HEK293 (cell line): ENCODE measurements around the gene TMEM234.

Experiments
- AEBP2 ChIP-seq: fragments of 450-650 bp; formaldehyde crosslinking; IDR thresholded peaks from 2 replicates; pipeline ENCODE4 v1.5.1; 2016; ENCODE audit warnings: missing biosample characterization, missing genetic modification characterization, borderline replicate concordance
- BCL11A ChIP-seq: fragments of 450-650 bp; formaldehyde crosslinking; IDR thresholded peaks from 2 replicates; pipeline ENCODE4 v1.5.1; 2016; ENCODE audit warnings: low read depth, missing biosample characterization, missing genetic modification characterization
- GLIS1 ChIP-seq: fragments of 450-650 bp; formaldehyde crosslinking; IDR thresholded peaks from 2 replicates; pipeline ENCODE4 v1.5.1; 2016; ENCODE audit warnings: missing biosample characterization, missing genetic modification characterization
- INSM2 ChIP-seq: fragments of 450-650 bp; formaldehyde crosslinking; IDR thresholded peaks from 2 replicates; pipeline ENCODE4 v1.5.1; 2016; ENCODE audit warnings: missing biosample characterization, missing genetic modification characterization
- MZF1 ChIP-seq: fragments of 450-650 bp; formaldehyde crosslinking; IDR thresholded peaks from 2 replicates; pipeline ENCODE4 v1.5.1; 2017; ENCODE audit warnings: missing biosample characterization, missing genetic modification characterization, borderline replicate concordance
- PATZ1 ChIP-seq: fragments of 450-650 bp; formaldehyde crosslinking; IDR thresholded peaks from 2 replicates; pipeline ENCODE4 v1.5.1; 2016; ENCODE audit warnings: missing biosample characterization, missing genetic modification characterization
- SCRT1 ChIP-seq: fragments of 450-650 bp; formaldehyde crosslinking; IDR thresholded peaks from 2 replicates; pipeline ENCODE4 v1.5.1; 2016; ENCODE audit warnings: missing biosample characterization, missing genetic modification characterization, borderline replicate concordance
- SCRT2 ChIP-seq: fragments of 450-650 bp; formaldehyde crosslinking; IDR thresholded peaks from 2 replicates; pipeline ENCODE4 v1.5.1; 2016; ENCODE audit warnings: missing biosample characterization, missing genetic modification characterization
- ZBTB17 ChIP-seq: fragments of 450-650 bp; formaldehyde crosslinking; IDR thresholded peaks from 2 replicates; pipeline ENCODE4 v1.5.1; 2016; ENCODE audit warnings: missing biosample characterization, missing genetic modification characterization
- ZBTB7A ChIP-seq: fragments of 450-650 bp; formaldehyde crosslinking; IDR thresholded peaks from 2 replicates; pipeline ENCODE4 v1.5.1; 2016; ENCODE audit warnings: low read depth, missing biosample characterization, missing genetic modification characterization
- ZEB2 ChIP-seq: fragments of 450-650 bp; formaldehyde crosslinking; IDR thresholded peaks from 2 replicates; pipeline ENCODE4 v1.5.1; 2016; ENCODE audit warnings: missing biosample characterization, missing genetic modification characterization
- ZNF155 ChIP-seq: fragments of 450-650 bp; formaldehyde crosslinking; IDR thresholded peaks from 2 replicates; pipeline ENCODE4 v1.5.1; 2016; ENCODE audit warnings: missing biosample characterization, missing genetic modification characterization
- ZNF175 ChIP-seq: fragments of 450-650 bp; formaldehyde crosslinking; IDR thresholded peaks from 2 replicates; pipeline ENCODE4 v1.5.1; 2016; ENCODE audit warnings: missing biosample characterization, missing genetic modification characterization
- ZNF184 ChIP-seq: fragments of 450-650 bp; IDR thresholded peaks from 2 replicates; pipeline ENCODE4 v1.5.1; 2018; ENCODE audit warnings: missing biosample characterization, mild to moderate bottlenecking, missing genetic modification characterization
- ZNF211 ChIP-seq: fragments of 450-650 bp; formaldehyde crosslinking; IDR thresholded peaks from 2 replicates; pipeline ENCODE4 v1.5.1; 2016; ENCODE audit warnings: low read depth, missing biosample characterization, missing genetic modification characterization
- ZNF239 ChIP-seq: fragments of 450-650 bp; formaldehyde crosslinking; IDR thresholded peaks from 2 replicates; pipeline ENCODE4 v1.5.1; 2016; ENCODE audit warnings: missing biosample characterization, missing genetic modification characterization
- ZNF280C ChIP-seq: fragments of 450-650 bp; formaldehyde crosslinking; IDR thresholded peaks from 2 replicates; pipeline ENCODE4 v1.5.1; 2016; ENCODE audit warnings: missing biosample characterization, missing genetic modification characterization
- ZNF335 ChIP-seq: fragments of 450-650 bp; formaldehyde crosslinking; conservative IDR thresholded peaks from 2 replicates; pipeline ENCODE4 v1.5.1; 2016; ENCODE audit warnings: missing biosample characterization, missing genetic modification characterization
- ZNF341 ChIP-seq: fragments of 450-650 bp; formaldehyde crosslinking; IDR thresholded peaks from 2 replicates; pipeline ENCODE4; 2016; ENCODE audit warnings: low read depth, missing biosample characterization, missing genetic modification characterization
- ZNF362 ChIP-seq: fragments of 450-650 bp; formaldehyde crosslinking; IDR thresholded peaks from 2 replicates; pipeline ENCODE4 v1.5.1; 2016; ENCODE audit warnings: missing biosample characterization, missing genetic modification characterization
- ZNF398 ChIP-seq: fragments of 450-650 bp; formaldehyde crosslinking; IDR thresholded peaks from 2 replicates; pipeline ENCODE4 v1.5.1; 2017; ENCODE audit warnings: missing biosample characterization, missing genetic modification characterization
- ZNF555 ChIP-seq: fragments of 450-650 bp; formaldehyde crosslinking; conservative IDR thresholded peaks from 2 replicates; pipeline ENCODE4 v1.5.1; 2017; ENCODE audit warnings: missing biosample characterization, mild to moderate bottlenecking, missing genetic modification characterization, inconsistent platforms
- ZNF660 ChIP-seq: fragments of 450-650 bp; IDR thresholded peaks from 2 replicates; pipeline ENCODE4 v1.5.1; 2018; ENCODE audit warnings: missing biosample characterization, mild to moderate bottlenecking, missing genetic modification characterization
- ZNF664 ChIP-seq: fragments of 450-650 bp; formaldehyde crosslinking; IDR thresholded peaks from 2 replicates; pipeline ENCODE4 v1.5.1; 2016; ENCODE audit warnings: missing biosample characterization, missing genetic modification characterization
- ZNF76 ChIP-seq: fragments of 450-650 bp; formaldehyde crosslinking; IDR thresholded peaks from 2 replicates; pipeline ENCODE4; 2016; ENCODE audit warnings: low read depth, missing biosample characterization, missing genetic modification characterization, borderline replicate concordance
- ZNF768 ChIP-seq: fragments of 450-650 bp; formaldehyde crosslinking; IDR thresholded peaks from 2 replicates; pipeline ENCODE4 v1.5.1; 2018; ENCODE audit warnings: missing biosample characterization, mild to moderate bottlenecking, missing genetic modification characterization
- ZNF776 ChIP-seq: fragments of 450-650 bp; formaldehyde crosslinking; IDR thresholded peaks from 2 replicates; pipeline ENCODE4 v1.5.0; 2017; ENCODE audit warnings: missing biosample characterization, missing genetic modification characterization, borderline replicate concordance
- ZSCAN4 ChIP-seq: fragments of 450-650 bp; formaldehyde crosslinking; IDR thresholded peaks from 2 replicates; pipeline ENCODE4 v1.5.1; 2017; ENCODE audit warnings: missing biosample characterization, missing genetic modification characterization

Gene TMEM234

GRCh38 chr1:32208891-32209328, 13.2 kb downstream of the TMEM234 start, which contains the start of gene DCDC2B (continued):
- TF ChIP-seq ZNF398 (tag by site-specific recombination) (no peak), ZNF664 (tag by site-specific recombination) (no peak), ZNF280C (tag by site-specific recombination) (no peak), ZSCAN4 (tag by site-specific recombination) (no peak), ZNF211 (tag by site-specific recombination) (no peak), ZBTB7A (tag by site-specific recombination) (no peak), ZNF155 (tag by site-specific recombination) (no peak), ZNF175 (tag by site-specific recombination) (no peak), ZNF768 (tag by site-specific recombination) (no peak), AEBP2 (tag by site-specific recombination) (no peak), ZNF76 (no peak), ZNF341 (tag by site-specific recombination) (no peak), SCRT1 (tag by site-specific recombination) (0 out of 2 replicates have a peak, but pooled peaks have one; percentile 37), ZBTB17 (tag by site-specific recombination) (peak; percentile 81), INSM2 (tag by site-specific recombination) (peak; percentile 85), ZEB2 (tag by site-specific recombination) (no peak), ZNF184 (tag by site-specific recombination) (no peak), ZNF362 (tag by site-specific recombination) (no peak), ZNF776 (tag by site-specific recombination) (no peak), PATZ1 (no peak), BCL11A (no peak), SCRT2 (peak; percentile 84), GLIS1 (peak; percentile 81), ZNF555 (tag by site-specific recombination) (no peak), ZNF239 (peak; percentile 88), ZNF335 (tag by site-specific recombination) (no peak), ZNF660 (tag by site-specific recombination) (no peak), MZF1 (tag by site-specific recombination) (0 out of 2 replicates have a peak, but pooled peaks have one; percentile 6)
